OCI-LY1 (cell line): ENCODE measurements around the gene CBR4.

ENCODE experiments used
- EZH2 ChIP-seq: fragments of 200-600 bp; sonication (generic), shearing (Covaris generic); IDR thresholded peaks from 2 replicates; pipeline ENCODE4 v1.8.0; 2017; ENCODE audit warnings: borderline replicate concordance, mixed run types, mild to moderate bottlenecking, antibody characterized with exemption, low read length, moderate library complexity, mixed read lengths
- TF ChIP-seq, protein P1 (sequence below): fragments of 200-600 bp; sonication (generic), shearing (Covaris generic); IDR thresholded peaks from 2 replicates; pipeline ENCODE4 v1.5.1; 2017; ENCODE audit warnings: mild to moderate bottlenecking, antibody characterized with exemption, low read length, moderate library complexity, mixed read lengths

GRCh38 chr4:168995537-168996295, 14.3 kb downstream of the CBR4 start:
- no peak for TF ChIP-seq EZH2
- TF ChIP-seq, protein P1, sequence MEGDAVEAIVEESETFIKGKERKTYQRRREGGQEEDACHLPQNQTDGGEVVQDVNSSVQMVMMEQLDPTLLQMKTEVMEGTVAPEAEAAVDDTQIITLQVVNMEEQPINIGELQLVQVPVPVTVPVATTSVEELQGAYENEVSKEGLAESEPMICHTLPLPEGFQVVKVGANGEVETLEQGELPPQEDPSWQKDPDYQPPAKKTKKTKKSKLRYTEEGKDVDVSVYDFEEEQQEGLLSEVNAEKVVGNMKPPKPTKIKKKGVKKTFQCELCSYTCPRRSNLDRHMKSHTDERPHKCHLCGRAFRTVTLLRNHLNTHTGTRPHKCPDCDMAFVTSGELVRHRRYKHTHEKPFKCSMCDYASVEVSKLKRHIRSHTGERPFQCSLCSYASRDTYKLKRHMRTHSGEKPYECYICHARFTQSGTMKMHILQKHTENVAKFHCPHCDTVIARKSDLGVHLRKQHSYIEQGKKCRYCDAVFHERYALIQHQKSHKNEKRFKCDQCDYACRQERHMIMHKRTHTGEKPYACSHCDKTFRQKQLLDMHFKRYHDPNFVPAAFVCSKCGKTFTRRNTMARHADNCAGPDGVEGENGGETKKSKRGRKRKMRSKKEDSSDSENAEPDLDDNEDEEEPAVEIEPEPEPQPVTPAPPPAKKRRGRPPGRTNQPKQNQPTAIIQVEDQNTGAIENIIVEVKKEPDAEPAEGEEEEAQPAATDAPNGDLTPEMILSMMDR, result no peak
